ENCODE measurements around the gene LRRC26. TPM values are rescaled to one million over a fixed set of nuclear protein-coding genes. Genes with fewer than 3 reads are reported as not detected.

Gene LRRC26
- total RNA-seq, 1 experiment from 2014 or later: not detected

DNA sequence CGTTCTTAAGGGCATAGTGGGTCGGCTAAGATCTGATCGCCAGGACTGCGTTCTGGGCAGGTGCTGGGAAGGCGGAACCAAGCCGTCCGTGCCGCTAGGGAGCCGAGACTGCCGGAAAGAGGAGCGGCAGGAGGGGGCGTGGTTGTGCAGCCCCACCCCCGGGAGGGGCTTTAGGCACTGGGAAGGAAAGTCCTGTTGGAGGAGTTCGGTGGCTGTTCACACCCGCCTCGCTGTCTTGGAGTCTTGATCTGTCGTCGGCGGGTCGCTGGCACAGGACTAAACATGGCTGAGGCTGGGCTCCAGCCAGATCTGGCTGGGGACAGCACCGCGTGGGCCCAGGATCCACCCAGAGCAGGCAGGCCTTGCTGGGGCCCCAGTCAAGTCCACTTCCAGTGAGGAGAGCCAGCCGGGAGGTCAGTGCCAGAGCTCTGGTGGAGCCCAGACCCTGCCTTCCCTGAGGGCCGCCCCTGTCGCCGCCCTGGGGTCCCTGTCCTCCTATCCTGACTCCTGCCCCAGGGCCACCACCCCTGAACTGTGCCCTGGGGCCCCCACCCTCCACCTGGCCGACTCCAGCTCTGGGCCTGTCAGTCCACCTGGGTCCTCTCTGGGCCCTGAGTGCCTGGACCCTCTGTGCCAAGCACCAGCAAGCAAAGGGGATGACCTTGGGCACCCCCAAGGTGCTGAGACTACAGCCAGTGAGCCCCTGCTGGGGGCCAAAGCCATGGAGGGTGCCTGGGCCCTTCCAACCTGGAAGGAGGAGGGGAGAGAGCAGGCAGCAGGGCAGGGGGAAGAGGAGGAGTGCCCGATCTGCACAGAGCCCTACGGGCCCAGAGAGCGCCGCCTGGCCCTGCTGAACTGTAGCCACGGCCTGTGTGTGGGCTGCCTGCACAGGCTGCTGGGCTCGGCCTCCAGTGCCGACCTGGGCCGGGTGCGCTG, 47.7 kb upstream of the LRRC26 start:
- no peaks in the 10 kb centered on the region for H3K27me3 Mint-ChIP-seq (ENCODE audit: insufficient read depth, unreplicated experiment)
- H3K9me3 Mint-ChIP-seq (ENCODE audit: unreplicated experiment): no peaks in the 10 kb centered on the region
- H3K4me3 Mint-ChIP-seq (ENCODE audit: unreplicated experiment): peak overlapping the region; percentile 70
- ChIA-PET CTCF (interaction anchor here (1.4 kb wide), 1 partner anchor 11 kb away, joined by 3 read pairs; no protein-coding TSS in a partner anchor), POLR2A (interaction anchor here (0.7 to 3.8 kb wide), 7 partner anchors 12 to 134 kb away, joined by 3 to 38 read pairs (median 5); partner anchors contain the start of genes ANAPC2, NDOR1, SSNA1 and TMEM203)
- peak overlapping the region; percentile 60 for H3K27ac Mint-ChIP-seq (ENCODE audit: low read depth, unreplicated experiment)
- peak; percentile 74 for DNase-seq (ENCODE audit: unreplicated experiment)
- H3K36me3 Mint-ChIP-seq (ENCODE audit: insufficient read depth, unreplicated experiment): peaks cover 12% of the 10 kb centered on the region
- intact Hi-C loops (cut with micrococcal nuclease): no loop called here
- TF ChIP-seq, protein P1, sequence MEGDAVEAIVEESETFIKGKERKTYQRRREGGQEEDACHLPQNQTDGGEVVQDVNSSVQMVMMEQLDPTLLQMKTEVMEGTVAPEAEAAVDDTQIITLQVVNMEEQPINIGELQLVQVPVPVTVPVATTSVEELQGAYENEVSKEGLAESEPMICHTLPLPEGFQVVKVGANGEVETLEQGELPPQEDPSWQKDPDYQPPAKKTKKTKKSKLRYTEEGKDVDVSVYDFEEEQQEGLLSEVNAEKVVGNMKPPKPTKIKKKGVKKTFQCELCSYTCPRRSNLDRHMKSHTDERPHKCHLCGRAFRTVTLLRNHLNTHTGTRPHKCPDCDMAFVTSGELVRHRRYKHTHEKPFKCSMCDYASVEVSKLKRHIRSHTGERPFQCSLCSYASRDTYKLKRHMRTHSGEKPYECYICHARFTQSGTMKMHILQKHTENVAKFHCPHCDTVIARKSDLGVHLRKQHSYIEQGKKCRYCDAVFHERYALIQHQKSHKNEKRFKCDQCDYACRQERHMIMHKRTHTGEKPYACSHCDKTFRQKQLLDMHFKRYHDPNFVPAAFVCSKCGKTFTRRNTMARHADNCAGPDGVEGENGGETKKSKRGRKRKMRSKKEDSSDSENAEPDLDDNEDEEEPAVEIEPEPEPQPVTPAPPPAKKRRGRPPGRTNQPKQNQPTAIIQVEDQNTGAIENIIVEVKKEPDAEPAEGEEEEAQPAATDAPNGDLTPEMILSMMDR (IDR thresholded peaks at IDR 0.05; ENCODE audit: unreplicated experiment): no peak
- no TSS peak for BruUV-seq (replicated peaks)
- H3K4me1 Mint-ChIP-seq (ENCODE audit: insufficient read depth, unreplicated experiment): peaks cover 5% of the 10 kb centered on the region

DNA sequence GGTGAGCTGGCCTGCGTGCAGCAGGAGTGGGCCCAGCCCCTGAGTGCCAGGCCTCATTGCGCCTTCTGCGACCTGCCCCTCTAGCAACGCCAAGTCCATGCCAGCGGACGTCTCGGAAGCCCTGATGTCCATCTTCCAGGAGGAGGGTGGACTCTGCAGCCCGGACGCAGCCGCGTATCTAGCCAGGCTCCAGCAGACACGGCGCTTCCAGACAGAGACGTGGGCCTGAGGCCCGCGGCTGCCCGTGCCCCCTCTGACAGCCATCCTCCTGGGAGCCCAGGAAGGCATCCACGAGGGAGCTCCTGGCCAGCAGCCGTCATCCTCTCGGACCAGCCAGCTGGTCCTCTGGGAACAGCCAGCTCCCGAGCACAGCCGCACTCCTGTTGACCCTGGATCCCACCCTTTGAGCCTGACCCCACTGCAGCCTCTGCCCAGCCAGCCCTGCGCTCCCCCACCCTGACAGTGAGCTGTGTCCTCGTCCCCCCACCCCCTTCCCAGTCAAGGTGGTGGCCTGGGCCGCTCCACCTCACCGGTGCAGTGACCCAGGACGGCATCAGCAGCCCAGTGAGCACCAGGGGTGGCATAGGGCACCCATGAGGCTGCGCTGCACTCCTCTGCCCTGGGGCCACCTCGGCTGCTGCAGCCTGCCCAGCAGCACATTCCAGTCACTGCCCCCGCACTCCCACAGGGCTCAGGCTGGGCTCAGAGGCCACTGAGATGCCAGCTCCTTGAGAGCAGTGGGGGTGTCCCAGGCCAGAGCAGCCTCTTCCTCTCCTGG, 46.5 kb upstream of the LRRC26 start:
- TF ChIP-seq, protein P1 (IDR thresholded peaks at IDR 0.05; ENCODE audit: unreplicated experiment): no peak
- no peaks in the 10 kb centered on the region for H3K9me3 Mint-ChIP-seq (ENCODE audit: unreplicated experiment)
- DNase-seq (ENCODE audit: unreplicated experiment): no peak
- no TSS peak for BruUV-seq (replicated peaks)
- ChIA-PET CTCF (interaction anchor here (0.6 to 1.4 kb wide), 3 partner anchors 9 to 17 kb away, joined by 3 to 6 read pairs (median 3); no protein-coding TSS in a partner anchor), POLR2A (interaction anchor here (0.7 to 3.8 kb wide), 7 partner anchors 10 to 46 kb away, joined by 3 to 38 read pairs (median 5); partner anchors contain the start of genes ANAPC2, NDOR1, RNF224 and SSNA1)
- peaks cover 5% of the 10 kb centered on the region for H3K4me1 Mint-ChIP-seq (ENCODE audit: insufficient read depth, unreplicated experiment)
- no peak overlapping the region for H3K4me3 Mint-ChIP-seq (ENCODE audit: unreplicated experiment)
- H3K27ac Mint-ChIP-seq (ENCODE audit: low read depth, unreplicated experiment): no peak overlapping the region
- H3K27me3 Mint-ChIP-seq (ENCODE audit: insufficient read depth, unreplicated experiment): no peaks in the 10 kb centered on the region
- intact Hi-C loops (cut with micrococcal nuclease): no loop called here
- H3K36me3 Mint-ChIP-seq (ENCODE audit: insufficient read depth, unreplicated experiment): peaks cover 12% of the 10 kb centered on the region

DNA sequence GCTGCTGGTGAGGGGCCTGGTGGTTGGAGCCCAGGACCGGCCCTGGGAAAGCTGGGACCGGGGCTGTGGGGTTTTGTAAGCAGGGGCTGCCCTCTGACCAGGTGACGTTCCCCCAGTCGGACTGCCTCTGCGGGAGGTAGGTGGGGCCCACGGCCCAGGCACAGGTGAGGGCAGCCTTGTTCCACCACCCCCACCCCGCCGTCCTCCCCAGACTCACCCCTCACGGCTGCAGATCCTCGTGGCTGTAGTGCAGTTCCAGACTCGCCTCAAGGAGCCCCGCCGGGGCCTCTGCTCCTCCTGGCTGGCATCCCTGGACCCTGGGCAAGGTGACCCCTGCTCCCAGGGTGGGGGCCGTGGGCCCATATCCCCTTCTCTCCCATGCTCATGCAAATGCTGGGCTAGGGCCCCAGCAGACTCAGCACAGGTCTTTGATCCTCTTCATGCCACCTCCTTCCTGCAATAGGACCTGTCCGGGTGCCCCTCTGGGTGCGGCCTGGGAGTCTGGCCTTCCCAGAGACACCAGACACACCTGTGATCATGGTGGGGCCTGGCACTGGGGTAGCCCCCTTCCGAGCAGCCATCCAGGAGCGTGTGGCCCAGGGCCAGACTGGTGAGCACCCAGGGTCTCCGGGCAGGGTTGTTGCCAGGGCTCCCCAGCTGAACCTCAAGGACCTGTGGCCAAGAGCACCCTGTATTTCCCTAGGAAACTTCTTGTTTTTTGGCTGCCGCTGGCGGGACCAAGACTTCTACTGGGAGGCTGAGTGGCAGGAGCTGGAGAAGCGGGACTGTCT, 45.5 kb upstream of the LRRC26 start:
- CTCF ChIA-PET: interaction anchor here (1.2 kb wide), 1 partner anchor 12 kb away, joined by 3 read pairs; no protein-coding TSS in a partner anchor
- intact Hi-C loops (cut with micrococcal nuclease): no loop called here
- H3K36me3 Mint-ChIP-seq (ENCODE audit: insufficient read depth, unreplicated experiment): peaks cover 12% of the 10 kb centered on the region
- H3K4me3 Mint-ChIP-seq (ENCODE audit: unreplicated experiment): no peak overlapping the region
- TF ChIP-seq, protein P1 (IDR thresholded peaks at IDR 0.05; ENCODE audit: unreplicated experiment): no peak
- POLR2A ChIA-PET: interaction anchor here (0.7 to 3.8 kb wide), 4 partner anchors 8 to 27 kb away, joined by 3 to 38 read pairs (median 4); partner anchors contain the start of genes NDOR1, RNF224, SSNA1 and TMEM203
- TSS peak; percentile 9 for BruUV-seq (replicated peaks)
- no peaks in the 10 kb centered on the region for H3K27me3 Mint-ChIP-seq (ENCODE audit: insufficient read depth, unreplicated experiment)
- H3K4me1 Mint-ChIP-seq (ENCODE audit: insufficient read depth, unreplicated experiment): peaks cover 5% of the 10 kb centered on the region
- no peak overlapping the region for H3K27ac Mint-ChIP-seq (ENCODE audit: low read depth, unreplicated experiment)
- DNase-seq (ENCODE audit: unreplicated experiment): no peak
- no peaks in the 10 kb centered on the region for H3K9me3 Mint-ChIP-seq (ENCODE audit: unreplicated experiment)
